HG03342 (cell line): ENCODE results near the gene EIF3J.
A peak's percentile ranks its signal among the peaks of the same experiment; 100 is the strongest.
"Not testable (repeated sequence)": the region's sequence is repeated elsewhere in the genome, so short reads cannot be mapped to it uniquely, and the experiment has no call there.

ENCODE experiments used
- ATAC-seq: cut with Tn5 transposase; IDR thresholded peaks from one replicate; pipeline ENCODE4 v1.9.1; 2021; ENCODE audit warnings: mild to moderate bottlenecking, moderate library complexity; ENCODE audit not compliant: unreplicated experiment

EIF3J gene

GRCh38 chr15:44536962-44537734, at the start of gene EIF3J:
Gene EIF3J, plus strand, starts transcription at chr15:44537147. Its CDS starts 48 bp downstream, at chr15:44537195.
- peak; percentile 85 for ATAC-seq

GRCh38 chr15:44489464-44489863, 47.5 kb upstream of the EIF3J start:
- ATAC-seq = no peak

- ATAC-seq = no peak
Measured at GRCh38 chr15:44490622-44491021, 46.3 kb upstream of the EIF3J start.

GRCh38 chr15:44492040-44492439, 44.9 kb upstream of the EIF3J start:
- ATAC-seq = no peak

GRCh38 chr15:44492672-44493071, 44.3 kb upstream of the EIF3J start:
- no peak for ATAC-seq

GRCh38 chr15:44495562-44495961, 41.4 kb upstream of the EIF3J start:
- ATAC-seq = no peak

GRCh38 chr15:44500555-44500954, 36.4 kb upstream of the EIF3J start:
- ATAC-seq = no peak

GRCh38 chr15:44501768-44502366, 35.1 kb upstream of the EIF3J start:
- ATAC-seq = no peak

- no peak for ATAC-seq
Measured at GRCh38 chr15:44516436-44516835, 20.5 kb upstream of the EIF3J start.

GRCh38 chr15:44519537-44519936, 17.4 kb upstream of the EIF3J start:
- no peak for ATAC-seq

GRCh38 chr15:44525018-44525417, 11.9 kb upstream of the EIF3J start:
- ATAC-seq = no peak

- ATAC-seq = no peak
Measured at GRCh38 chr15:44527241-44527640, 9.7 kb upstream of the EIF3J start.

- no peak for ATAC-seq
Measured at GRCh38 chr15:44529864-44530604, 6.9 kb upstream of the EIF3J start.

GRCh38 chr15:44530653-44531052, 6.3 kb upstream of the EIF3J start:
- no peak for ATAC-seq

GRCh38 chr15:44532275-44532674, 4.7 kb upstream of the EIF3J start:
- not testable (repeated sequence) for ATAC-seq

GRCh38 chr15:44532689-44533088, 4.3 kb upstream of the EIF3J start:
- ATAC-seq = no peak

GRCh38 chr15:44535092-44535491, 1.9 kb upstream of the EIF3J start:
- ATAC-seq = no peak

GRCh38 chr15:44535523-44536301, 1.2 kb upstream of the EIF3J start:
- no peak for ATAC-seq

- peak; percentile 45 for ATAC-seq
Measured at GRCh38 chr15:44536302-44536961, 515 bp upstream of the EIF3J start.

- no peak for ATAC-seq
Measured at GRCh38 chr15:44537735-44538240, 841 bp downstream of the EIF3J start.
